ENCODE data around the gene GOLT1A.

GOLT1A gene

GRCh38 chr1:204223129-204223860 lies 9.5 kb upstream of the GOLT1A start:
- no peak for DNase-seq (ENCODE audit: extremely low read depth, low read depth)
- no peak for TF ChIP-seq CTCF (IDR thresholded peaks at IDR 0.05; ENCODE audit: low read depth, low read length)

DNA sequence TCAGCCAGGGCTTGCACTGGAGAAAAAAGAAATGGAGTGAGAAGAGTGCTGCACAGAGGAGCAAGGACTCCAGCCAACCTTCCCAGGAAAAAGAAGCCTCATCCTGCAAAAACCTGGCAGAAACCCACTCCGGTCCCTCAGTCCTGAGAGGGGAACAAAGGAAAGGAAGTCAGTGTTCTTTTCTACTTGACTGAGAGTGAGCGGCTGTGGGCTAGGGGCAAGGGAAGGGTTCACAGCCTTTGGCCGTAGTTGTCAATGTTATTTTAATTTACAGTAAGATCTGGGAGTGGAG lies 8.9 kb upstream of the GOLT1A start:
- no peak for DNase-seq (ENCODE audit: extremely low read depth, low read depth)

GRCh38 chr1:204222006-204222763 lies 8.4 kb upstream of the GOLT1A start:
- no peak for DNase-seq (ENCODE audit: extremely low read depth, low read depth)
- no peak for TF ChIP-seq CTCF (IDR thresholded peaks at IDR 0.05; ENCODE audit: low read depth, low read length)

More for the DNA sequence above, 8.9 kb upstream of the GOLT1A start:
- no peak for TF ChIP-seq CTCF (IDR thresholded peaks at IDR 0.05; ENCODE audit: low read depth, low read length)

GRCh38 chr1:204221271-204221670 lies 7.5 kb upstream of the GOLT1A start:
- no peak for TF ChIP-seq CTCF (IDR thresholded peaks at IDR 0.05; ENCODE audit: low read depth, low read length)
- DNase-seq (ENCODE audit: extremely low read depth, low read depth), result no peak

- DNase-seq (ENCODE audit: extremely low read depth, low read depth), result no peak
- no peak for TF ChIP-seq CTCF (IDR thresholded peaks at IDR 0.05; ENCODE audit: low read depth, low read length)
Measured at GRCh38 chr1:204219971-204220616, 6.3 kb upstream of the GOLT1A start.

GRCh38 chr1:204218552-204218951 lies 4.8 kb upstream of the GOLT1A start:
- no peak for TF ChIP-seq CTCF (IDR thresholded peaks at IDR 0.05; ENCODE audit: low read depth, low read length)
- no peak for DNase-seq (ENCODE audit: extremely low read depth, low read depth)

- TF ChIP-seq CTCF (IDR thresholded peaks at IDR 0.05; ENCODE audit: low read depth, low read length), result no peak
- no peak for DNase-seq (ENCODE audit: extremely low read depth, low read depth)
Measured at GRCh38 chr1:204217648-204218000, 3.8 kb upstream of the GOLT1A start.
